Measurements from ENCODE around the gene CDC37L1. TPM values are rescaled to one million over a fixed set of nuclear protein-coding genes. Genes with fewer than 3 reads are reported as not detected.
A peak's percentile ranks its signal among the peaks of the same experiment; 100 is the strongest.

CDC37L1 gene
- 12.6 to 13.2 TPM (median 12.7 TPM) in 3 replicates for total RNA-seq

DNA sequence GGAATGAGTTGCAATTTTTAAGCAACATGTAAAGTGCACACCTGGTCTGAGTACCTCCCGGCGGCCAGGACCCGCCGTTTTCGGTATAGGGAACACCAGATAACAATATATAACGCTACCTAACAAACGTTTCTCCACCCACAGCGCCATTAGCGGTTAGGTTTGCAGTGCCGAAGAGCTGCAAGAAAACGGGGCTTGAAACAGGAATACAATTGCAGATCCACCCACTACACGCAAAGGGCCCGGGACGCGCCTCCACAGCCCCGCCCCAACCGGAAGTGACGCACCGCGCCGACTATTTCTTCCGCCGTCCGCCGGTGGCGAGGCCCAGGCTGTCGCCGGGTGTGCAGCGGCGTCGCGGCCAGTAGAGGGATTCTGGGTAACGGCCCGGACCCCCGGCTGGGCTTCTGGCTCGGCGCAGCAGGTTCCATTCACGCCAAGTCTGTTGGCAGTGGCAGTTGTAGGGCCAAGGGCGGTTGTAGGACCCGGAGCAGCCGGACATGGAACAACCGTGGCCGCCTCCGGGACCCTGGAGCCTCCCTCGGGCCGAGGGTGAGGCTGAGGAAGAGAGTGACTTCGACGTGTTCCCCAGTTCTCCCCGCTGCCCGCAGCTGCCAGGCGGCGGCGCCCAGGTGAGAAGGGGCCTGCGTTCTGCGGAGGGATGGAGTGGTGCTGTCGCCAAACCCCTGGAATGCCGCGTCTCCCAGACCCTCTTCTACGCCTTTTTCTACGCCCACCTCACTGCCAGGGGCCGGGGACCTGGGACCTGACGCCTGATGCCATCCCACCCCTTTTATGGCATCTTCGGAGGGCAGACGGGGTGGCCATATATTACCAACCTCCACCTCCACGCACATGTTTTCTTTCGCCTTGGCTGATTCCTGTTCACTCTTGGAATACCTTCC lies at the start of gene CDC37L1:
TSS of gene CDC37L1 (plus strand) at position 302 of the 905 bp plus-strand sequence. CDS start at position 501, 199 bp downstream.
- Mint-ChIP-seq H3K9me3 (no peaks in the 10 kb centered on the region), H3K27me3 (ENCODE audit: low read depth) (no peaks in the 10 kb centered on the region), H3K36me3 (no peaks in the 10 kb centered on the region), H3K4me3 (no peak within 1 kb of the TSS), H3K27ac (no peak within 1 kb of the TSS), H3K4me1 (no peaks in the 10 kb centered on the region)
- peak; percentile 96 to 100 for DNase-seq (ENCODE audit: low spot score in 2 of 2, unreplicated experiment in 2 of 2)
- TF ChIP-seq CTCF (IDR thresholded peaks at IDR 0.05; ENCODE audit: unreplicated experiment) = peak; percentile 76

DNA sequence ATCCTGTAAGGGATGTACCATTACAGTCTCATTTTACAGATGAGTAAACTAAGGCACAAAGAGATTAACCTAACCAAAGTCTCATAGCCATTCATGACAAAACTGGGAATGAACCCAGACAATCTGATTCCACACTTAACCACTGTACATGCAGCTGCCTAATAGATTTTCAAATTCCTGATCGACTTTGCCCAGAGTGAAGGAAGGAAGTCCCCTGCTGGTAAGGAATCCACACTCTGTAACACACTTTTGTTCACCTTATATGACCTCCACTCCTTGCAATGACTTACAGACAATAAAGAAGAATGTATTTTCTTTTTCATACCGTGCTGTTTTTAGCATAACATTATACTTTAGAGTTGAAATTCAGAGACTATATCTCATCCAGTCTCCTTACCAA lies 48.5 kb upstream of the CDC37L1 start:
- Mint-ChIP-seq H3K27ac (no peak overlapping the region), H3K4me1 (no peaks in the 10 kb centered on the region), H3K4me3 (no peak overlapping the region), H3K9me3 (no peaks in the 10 kb centered on the region), H3K27me3 (ENCODE audit: low read depth) (no peaks in the 10 kb centered on the region), H3K36me3 (no peaks in the 10 kb centered on the region)
- no peak for DNase-seq (ENCODE audit: low spot score in 2 of 2, unreplicated experiment in 2 of 2)
- TF ChIP-seq CTCF (IDR thresholded peaks at IDR 0.05; ENCODE audit: unreplicated experiment) = no peak

GRCh38 chr9:4638968-4639367 lies 40.4 kb upstream of the CDC37L1 start:
- no peaks in the 10 kb centered on the region for H3K36me3 Mint-ChIP-seq
- no peaks in the 10 kb centered on the region for H3K27me3 Mint-ChIP-seq (ENCODE audit: low read depth)
- no peak overlapping the region for H3K27ac Mint-ChIP-seq
- no peaks in the 10 kb centered on the region for H3K4me1 Mint-ChIP-seq
- no peak overlapping the region for H3K4me3 Mint-ChIP-seq
- H3K9me3 Mint-ChIP-seq = no peaks in the 10 kb centered on the region
- no peak for TF ChIP-seq CTCF (IDR thresholded peaks at IDR 0.05; ENCODE audit: unreplicated experiment)
- no peak for DNase-seq (ENCODE audit: low spot score in 2 of 2, unreplicated experiment in 2 of 2)

DNA sequence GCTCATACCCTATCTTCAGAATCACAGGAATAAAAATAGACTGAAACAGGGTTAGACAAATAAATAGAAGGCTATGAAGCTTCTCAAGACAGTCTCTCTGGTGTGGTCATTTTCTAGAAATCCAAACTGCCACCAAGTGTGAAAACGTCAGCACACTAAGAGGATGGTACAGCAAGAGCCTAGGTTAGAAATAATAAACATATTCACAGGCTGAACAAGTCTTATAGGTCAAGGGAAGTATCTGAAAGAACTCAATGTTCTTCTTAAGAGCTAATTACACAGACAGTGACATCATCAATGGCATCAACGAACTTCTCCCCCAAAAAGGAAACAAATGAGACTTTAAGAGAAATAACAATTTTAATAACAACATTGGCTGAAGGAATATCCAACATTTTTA lies 39.9 kb upstream of the CDC37L1 start:
- TF ChIP-seq CTCF (IDR thresholded peaks at IDR 0.05; ENCODE audit: unreplicated experiment) = no peak
- H3K27ac Mint-ChIP-seq = no peak overlapping the region
- no peaks in the 10 kb centered on the region for H3K36me3 Mint-ChIP-seq
- H3K4me3 Mint-ChIP-seq = no peak overlapping the region
- H3K27me3 Mint-ChIP-seq (ENCODE audit: low read depth) = no peaks in the 10 kb centered on the region
- no peak for DNase-seq (ENCODE audit: low spot score in 2 of 2, unreplicated experiment in 2 of 2)
- no peaks in the 10 kb centered on the region for H3K4me1 Mint-ChIP-seq
- no peaks in the 10 kb centered on the region for H3K9me3 Mint-ChIP-seq

- peak; percentile 13 for TF ChIP-seq CTCF (IDR thresholded peaks at IDR 0.05; ENCODE audit: unreplicated experiment)
- no peaks in the 10 kb centered on the region for H3K27me3 Mint-ChIP-seq (ENCODE audit: low read depth)
- H3K27ac Mint-ChIP-seq = no peak overlapping the region
- no peak overlapping the region for H3K4me3 Mint-ChIP-seq
- no peaks in the 10 kb centered on the region for H3K4me1 Mint-ChIP-seq
- no peaks in the 10 kb centered on the region for H3K36me3 Mint-ChIP-seq
- no peaks in the 10 kb centered on the region for H3K9me3 Mint-ChIP-seq
- DNase-seq (ENCODE audit: low spot score in 2 of 2, unreplicated experiment in 2 of 2) = no peak
Observed at GRCh38 chr9:4640027-4640426, 39.3 kb upstream of the CDC37L1 start.

Data from mesothelial cell of epicardium (in vitro differentiated cells).